IMR-90 (cell line): ENCODE results near the gene PLAGL1.

ENCODE experiments used
- BHLHE40 ChIP-seq: fragments of 150-350 bp; IDR thresholded peaks from 2 replicates; pipeline ENCODE4 v1.6.1; 2016; ENCODE audit warnings: mild to moderate bottlenecking, low read depth, low read length
- CEBPB ChIP-seq: IDR thresholded peaks from 2 replicates; pipeline ENCODE4 v1.6.1; 2012; ENCODE audit warnings: low read depth, low read length, improper control_type of control experiment
- CHD1 ChIP-seq: IDR thresholded peaks from 2 replicates; pipeline ENCODE4 v1.6.1; 2012; ENCODE audit warnings: low read depth, low read length, improper control_type of control experiment
- CTCF ChIP-seq: conservative IDR thresholded peaks from 2 replicates; pipeline ENCODE4 v1.5.1; 2012; ENCODE audit warnings: mild to moderate bottlenecking, low read depth, low read length, improper control_type of control experiment
- ELK1 ChIP-seq: fragments of 150-350 bp; IDR thresholded peaks from 2 replicates; pipeline ENCODE4 v1.6.1; 2016; ENCODE audit warnings: low read depth, mild to moderate bottlenecking, low read length, moderate library complexity, borderline replicate concordance
- FOS ChIP-seq: fragments of 150-350 bp; IDR thresholded peaks from 2 replicates; pipeline ENCODE4 v1.6.1; 2016; ENCODE audit warnings: low read depth, low read length
- MAFK ChIP-seq: IDR thresholded peaks from 2 replicates; pipeline ENCODE4 v1.6.1; 2012; ENCODE audit warnings: low read depth, low read length, improper control_type of control experiment
- MAZ ChIP-seq: IDR thresholded peaks from 2 replicates; pipeline ENCODE4 v1.6.1; 2012; ENCODE audit warnings: low read depth, mild to moderate bottlenecking, low read length, improper control_type of control experiment, moderate library complexity, borderline replicate concordance
- MXI1 ChIP-seq: IDR thresholded peaks from 2 replicates; pipeline ENCODE4 v1.6.1; 2012; ENCODE audit warnings: low read depth, mild to moderate bottlenecking, low read length, moderate library complexity, borderline replicate concordance
- NFE2L2 ChIP-seq: fragments of 150-350 bp; IDR thresholded peaks from 2 replicates; pipeline ENCODE4 v1.6.1; 2016; ENCODE audit warnings: low read depth, mild to moderate bottlenecking, low read length
- POLR2A ChIP-seq: IDR thresholded peaks from 2 replicates; pipeline ENCODE4 v1.6.1; 2012; ENCODE audit warnings: mild to moderate bottlenecking, low read depth, low read length
- RAD21 ChIP-seq: IDR thresholded peaks from 2 replicates; pipeline ENCODE4 v1.6.1; 2012; ENCODE audit warnings: low read length, improper control_type of control experiment
- SMC3 ChIP-seq: fragments of 150-350 bp; IDR thresholded peaks from 2 replicates; pipeline ENCODE4 v1.6.1; 2016; ENCODE audit warnings: low read depth, mild to moderate bottlenecking, antibody characterized with exemption, low read length, moderate library complexity
- USF2 ChIP-seq: fragments of 150-350 bp; IDR thresholded peaks from 2 replicates; pipeline ENCODE4 v1.6.1; 2017; ENCODE audit warnings: mild to moderate bottlenecking, antibody characterized with exemption, low read length, low read depth

- no peak for TF ChIP-seq NFE2L2
- TF ChIP-seq MXI1: no peak
- no peak for TF ChIP-seq CHD1
- no peak for TF ChIP-seq SMC3
- no peak for TF ChIP-seq CTCF
- no peak for TF ChIP-seq MAZ
- no peak for TF ChIP-seq POLR2A
- TF ChIP-seq RAD21: no peak
- TF ChIP-seq ELK1: no peak
- no peak for TF ChIP-seq MAFK
- TF ChIP-seq USF2: no peak
- no peak for TF ChIP-seq BHLHE40
- TF ChIP-seq CEBPB: no peak
- no peak for TF ChIP-seq FOS
Observed at GRCh38 chr6:143958839-143959399, 49.1 kb downstream of the PLAGL1 start.
